ENCODE data around the gene CFAP99. TPM values are rescaled to one million over a fixed set of nuclear protein-coding genes. Genes with fewer than 3 reads are reported as not detected.

Gene CFAP99
- polyA plus RNA-seq, 1 donor (not counting 4 experiments of a cell fraction or from before 2014, with no cell fraction given) = not detected

- Histone ChIP-seq H3K27ac (ENCODE audit: control insufficient read depth, insufficient read depth, low read length) (no peak overlapping the region), H3K4me1 (ENCODE audit: control insufficient read depth, extremely low read depth, insufficient read depth, low read length) (no peaks in the 10 kb centered on the region), H3K27me3 (ENCODE audit: control insufficient read depth, extremely low read depth, insufficient read depth, low read length) (no peaks in the 10 kb centered on the region), H2AFZ (ENCODE audit: control insufficient read depth, low read length) (no peak overlapping the region), H3K4me3 (ENCODE audit: control insufficient read depth in 2 of 3, extremely low read depth in 1 of 3, insufficient read depth in 2 of 3, low read depth in 1 of 3, low read length in 3 of 3) (no peak overlapping the region), H3K36me3 (ENCODE audit: control insufficient read depth in 2 of 2, extremely low read depth in 1 of 2, insufficient read depth in 2 of 2, low read length in 2 of 2) (peaks cover 2% of the 10 kb centered on the region in 2 experiments), H3K79me2 (ENCODE audit: control insufficient read depth, insufficient read depth, low read length) (peaks cover 98% of the 10 kb centered on the region), H3K4me2 (ENCODE audit: control insufficient read depth, extremely low read depth, insufficient read depth, low read depth, low read length) (no peak overlapping the region), H3K9ac (ENCODE audit: control insufficient read depth, extremely low read depth, insufficient read depth, low read length) (no peak overlapping the region), H3K9me3 (ENCODE audit: control insufficient read depth, low read depth, low read length) (no peaks in the 10 kb centered on the region), H3K9me1 (ENCODE audit: control insufficient read depth, extremely low read depth, insufficient read depth, low read length) (peaks cover 3% of the 10 kb centered on the region), H4K20me1 (ENCODE audit: control insufficient read depth, extremely low read depth, insufficient read depth, low read length) (peaks cover 44% of the 10 kb centered on the region)
- dilution Hi-C loops (cut with MboI; ENCODE audit: extremely low pct_ligation_motif_present, low sequenced_read_pairs) = no loop called here
- TF ChIP-seq CTCF (optimal IDR thresholded peaks at IDR 0.05 in 1 of 3, IDR thresholded peaks at IDR 0.05 in 1 of 3, conservative IDR thresholded peaks at IDR 0.05 in 1 of 3; ENCODE audit: extremely low read depth in 1 of 3, insufficient read depth in 2 of 3, low read length in 3 of 3) (no peak), EZH2 (IDR thresholded peaks at IDR 0.05; ENCODE audit: low read length) (no peak)
- DNase-seq (ENCODE audit: low read depth, low spot score) (no peak), FAIRE-seq (no peak)
Measured at GRCh38 chr4:2483237-2483636, 64.5 kb downstream of the CFAP99 start.

- Histone ChIP-seq H3K4me1 (ENCODE audit: control insufficient read depth, extremely low read depth, insufficient read depth, low read length) (no peaks in the 10 kb centered on the region), H3K36me3 (ENCODE audit: control insufficient read depth in 2 of 2, extremely low read depth in 1 of 2, insufficient read depth in 2 of 2, low read length in 2 of 2) (peaks cover 5 to 7% of the 10 kb centered on the region in 2 experiments), H3K9me3 (ENCODE audit: control insufficient read depth, low read depth, low read length) (no peaks in the 10 kb centered on the region), H3K9ac (ENCODE audit: control insufficient read depth, extremely low read depth, insufficient read depth, low read length) (no peak overlapping the region), H2AFZ (ENCODE audit: control insufficient read depth, low read length) (no peak overlapping the region), H3K4me3 (ENCODE audit: control insufficient read depth in 2 of 3, extremely low read depth in 1 of 3, insufficient read depth in 2 of 3, low read depth in 1 of 3, low read length in 3 of 3) (no peak overlapping the region), H4K20me1 (ENCODE audit: control insufficient read depth, extremely low read depth, insufficient read depth, low read length) (peaks cover 47% of the 10 kb centered on the region), H3K27ac (ENCODE audit: control insufficient read depth, insufficient read depth, low read length) (no peak overlapping the region), H3K27me3 (ENCODE audit: control insufficient read depth, extremely low read depth, insufficient read depth, low read length) (no peaks in the 10 kb centered on the region), H3K79me2 (ENCODE audit: control insufficient read depth, insufficient read depth, low read length) (peaks cover 98% of the 10 kb centered on the region), H3K4me2 (ENCODE audit: control insufficient read depth, extremely low read depth, insufficient read depth, low read depth, low read length) (no peak overlapping the region), H3K9me1 (ENCODE audit: control insufficient read depth, extremely low read depth, insufficient read depth, low read length) (peaks cover 3% of the 10 kb centered on the region)
- DNase-seq (ENCODE audit: low read depth, low spot score) (no peak), FAIRE-seq (no peak)
- dilution Hi-C loops (cut with MboI; ENCODE audit: extremely low pct_ligation_motif_present, low sequenced_read_pairs) = no loop called here
- TF ChIP-seq EZH2 (IDR thresholded peaks at IDR 0.05; ENCODE audit: low read length) (no peak), CTCF (optimal IDR thresholded peaks at IDR 0.05 in 1 of 3, IDR thresholded peaks at IDR 0.05 in 1 of 3, conservative IDR thresholded peaks at IDR 0.05 in 1 of 3; ENCODE audit: extremely low read depth in 1 of 3, insufficient read depth in 2 of 3, low read length in 3 of 3) (no peak)
Measured at GRCh38 chr4:2484185-2484584, 65.4 kb downstream of the CFAP99 start.

All from keratinocyte (primary cell).